NOMO-1 treated with dmso at 0.1 percent for 144 hours (cell line): ENCODE results near the gene DMXL2.
"Not testable (repeated sequence)": the region's sequence is repeated elsewhere in the genome, so short reads cannot be mapped to it uniquely, and the experiment has no call there.

Source experiments
- DNase-seq: peaks from one replicate; lab custom pipeline; 2025; ENCODE audit not compliant: unreplicated experiment; lab: John Stamatoyannopoulos, UW

The DMXL2 gene

GRCh38 chr15:51423040-51423439, 199.5 kb downstream of the DMXL2 start:
- not testable (repeated sequence) for DNase-seq

- DNase-seq, result no peak
Observed at GRCh38 chr15:51416129-51416528, 206.4 kb downstream of the DMXL2 start.

- no peak for DNase-seq
Observed at GRCh38 chr15:51414256-51414860, 208.2 kb downstream of the DMXL2 start.

- no peak for DNase-seq
Observed at GRCh38 chr15:51405693-51406523, 216.7 kb downstream of the DMXL2 start.

GRCh38 chr15:51403946-51404695, 218.4 kb downstream of the DMXL2 start:
- DNase-seq, result no peak

- DNase-seq, result no peak
Observed at GRCh38 chr15:51403072-51403878, 219.3 kb downstream of the DMXL2 start.

GRCh38 chr15:51401872-51402517, 220.6 kb downstream of the DMXL2 start:
- no peak for DNase-seq

GRCh38 chr15:51401051-51401780, 221.4 kb downstream of the DMXL2 start:
- no peak for DNase-seq

- no peak for DNase-seq
Observed at GRCh38 chr15:51398626-51399025, 223.9 kb downstream of the DMXL2 start.
